Measurements from ENCODE around the gene KRT74. TPM values are rescaled to one million over a fixed set of nuclear protein-coding genes. Genes with fewer than 3 reads are reported as not detected.
A peak's percentile ranks its signal among the peaks of the same experiment; 100 is the strongest.

The KRT74 gene
- total and polyA plus RNA-seq, 9 of the 15 experiments (the other 6 are each of a cell fraction or from before 2014, with no cell fraction given), result not detected

DNA sequence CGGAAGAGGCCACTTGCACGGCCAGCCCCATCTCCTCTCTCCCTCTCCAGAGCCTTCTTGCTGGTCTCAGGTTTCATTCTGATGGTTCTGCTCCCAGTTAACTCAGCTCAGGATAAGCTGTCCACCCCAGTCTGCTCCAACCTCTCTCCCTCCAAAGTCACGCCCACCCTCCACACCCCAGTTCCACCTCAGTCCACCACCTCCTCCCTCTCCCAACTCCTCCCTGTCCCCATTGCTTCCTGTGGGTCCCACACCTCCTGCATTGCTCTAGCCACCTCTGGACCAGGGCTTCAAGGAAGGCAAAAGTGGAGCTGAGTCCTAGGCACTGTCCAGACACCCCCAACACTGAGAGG is 33.8 kb downstream of the KRT74 start (continued):
- TF ChIP-seq ZNF57 (CRISPR knock-in tag; IDR thresholded peaks at IDR 0.05) (no peak), NCOR1 (IDR thresholded peaks at IDR 0.05) (no peak), FOS (IDR thresholded peaks at IDR 0.05; ENCODE audit: extremely low read depth, insufficient read length) (no peak), SNRNP70 (optimal IDR thresholded peaks at IDR 0.05; ENCODE audit: low read depth, low read length) (no peak), ATF7 (IDR thresholded peaks at IDR 0.05) (no peak), ZBED1 (IDR thresholded peaks at IDR 0.05) (no peak)

- no peak for DNase-seq (ENCODE audit: extremely low read depth in 1 of 4, low spot score in 3 of 4)
- Histone ChIP-seq H3K79me2 (ENCODE audit: control insufficient read depth, insufficient read depth, low read length) (no peaks in the 10 kb centered on the region), H3K4me1 (replicated peaks in 1 of 2; ENCODE audit: control insufficient read depth in 2 of 2, insufficient read depth in 2 of 2, low read length in 2 of 2) (no peaks in the 10 kb centered on the region), H3K36me3 (ENCODE audit: control insufficient read depth, insufficient read depth, low read length) (no peaks in the 10 kb centered on the region), H3K4me2 (ENCODE audit: insufficient read depth, low read length) (no peak overlapping the region), H2AFZ (ENCODE audit: low read depth, low read length) (no peak overlapping the region), H3K27ac (ENCODE audit: extremely low read depth, low read depth, low read length) (no peak overlapping the region), H3K9me3 (replicated peaks; ENCODE audit: control insufficient read depth, insufficient read depth, low read depth, low read length) (no peaks in the 10 kb centered on the region), H3K27me3 (ENCODE audit: control insufficient read depth in 2 of 2, insufficient read depth in 2 of 2, low read length in 2 of 2) (peaks cover 4 to 12% of the 10 kb centered on the region in 2 experiments; a peak in 2 of 5 replicates), H4K20me1 (replicated peaks; ENCODE audit: control insufficient read depth, insufficient read depth, low read length) (peaks cover 2% of the 10 kb centered on the region; the same call in 1 of the 2 replicates), H3K9ac (ENCODE audit: insufficient read depth in 1 of 2, low read depth in 2 of 2, low read length in 2 of 2) (no peak overlapping the region), H3K4me3 (no peak overlapping the region), H3K9me1 (ENCODE audit: control insufficient read depth, insufficient read depth, low read length) (no peaks in the 10 kb centered on the region)
- ChIA-PET CTCF (ENCODE audit: low intra/inter-chr PET ratio) (no interaction called here), POLR2A (interaction anchor here (0.5 to 0.6 kb wide), 2 partner anchors 8 to 1076 kb away, joined by 3 read pairs; no protein-coding TSS in a partner anchor)
- no peak for FAIRE-seq
- BruUV-seq (replicated peaks), result no TSS peak
- no peak for ATAC-seq
- in situ Hi-C loops (cut with MboI), result no loop called here
- peak; percentile 40; the same call in 1 of the 2 replicates for TF ChIP-seq NFIC (IDR thresholded peaks at IDR 0.05)
- no peak for TF ChIP-seq MYC (IDR thresholded peaks at IDR 0.05; ENCODE audit: low read depth, low read length)
- no peak for TF ChIP-seq MYC (CRISPR knock-in tag; IDR thresholded peaks at IDR 0.05; ENCODE audit: borderline replicate concordance, low read depth)
- no peak for TF ChIP-seq TAL1 (IDR thresholded peaks at IDR 0.05)
- WGBS (ENCODE audit: insufficient coverage, low coverage, missing lambda C conversion rate), result 0% methylated on average over 5 of the region's 5 CpGs
- intact Hi-C loops (cut with micrococcal nuclease), result no loop called here
Measured at GRCh38 chr12:52539083-52539820, 34.4 kb downstream of the KRT74 start.
